Stimulated activated CD8-positive, alpha-beta memory T cell treated with anti-CD3 and anti-CD28 coated beads, Interleukin-4, amount 100 ng/mL, for 1 hour (primary cell): Measurements from ENCODE around the gene F2R.
"Not testable (repeated sequence)": the region's sequence is repeated elsewhere in the genome, so short reads cannot be mapped to it uniquely, and the experiment has no call there.

Experiments used
- DNase-seq, 2 donors: peaks; one replicate each; pipeline ENCODE4 v3.0.0-alpha.2; 2020; ENCODE audit warnings: low read depth in 2 of 2, low spot score in 1 of 2

F2R gene

DNA sequence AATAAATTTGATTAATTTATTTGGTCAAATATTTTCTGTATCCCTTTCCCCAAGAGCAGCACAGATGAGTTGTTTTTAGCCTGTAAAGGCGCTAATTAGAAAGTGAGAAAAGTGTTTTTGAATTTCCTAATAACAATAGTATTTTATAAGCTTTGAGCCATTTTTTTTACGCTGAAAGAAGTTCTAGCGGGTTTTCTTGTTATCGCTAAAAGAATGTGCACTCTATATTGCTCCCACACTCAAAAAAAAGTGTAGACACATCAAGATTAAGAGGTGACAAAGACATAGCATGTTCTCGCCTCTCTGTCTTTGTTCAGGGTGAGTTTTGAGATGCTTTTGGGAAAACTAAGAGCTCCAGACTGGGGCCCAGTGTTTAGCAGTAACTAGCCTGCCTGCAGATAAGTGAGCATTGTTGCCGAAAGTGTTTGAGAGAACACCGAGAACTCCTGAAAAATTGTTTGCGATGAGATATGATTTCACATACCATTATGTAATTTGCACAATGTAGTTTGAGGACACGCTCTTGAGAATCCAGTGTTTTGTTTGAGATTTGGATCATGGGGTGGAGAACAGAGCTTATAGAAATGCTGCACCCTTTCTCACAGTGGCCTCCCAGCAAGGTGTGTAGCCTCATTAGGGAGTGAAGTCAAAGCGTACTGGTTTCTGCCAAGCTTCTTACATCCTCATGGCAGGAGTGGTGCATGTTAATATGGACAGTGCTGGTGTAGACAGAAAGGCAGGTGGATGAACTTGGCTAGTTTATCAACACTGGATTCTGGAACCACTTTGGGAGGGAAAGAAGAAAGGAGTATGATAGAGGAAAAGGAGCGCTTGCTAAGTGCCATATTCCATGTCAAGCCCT is 1.5 kb downstream of the F2R start:
- no peak for DNase-seq

DNA sequence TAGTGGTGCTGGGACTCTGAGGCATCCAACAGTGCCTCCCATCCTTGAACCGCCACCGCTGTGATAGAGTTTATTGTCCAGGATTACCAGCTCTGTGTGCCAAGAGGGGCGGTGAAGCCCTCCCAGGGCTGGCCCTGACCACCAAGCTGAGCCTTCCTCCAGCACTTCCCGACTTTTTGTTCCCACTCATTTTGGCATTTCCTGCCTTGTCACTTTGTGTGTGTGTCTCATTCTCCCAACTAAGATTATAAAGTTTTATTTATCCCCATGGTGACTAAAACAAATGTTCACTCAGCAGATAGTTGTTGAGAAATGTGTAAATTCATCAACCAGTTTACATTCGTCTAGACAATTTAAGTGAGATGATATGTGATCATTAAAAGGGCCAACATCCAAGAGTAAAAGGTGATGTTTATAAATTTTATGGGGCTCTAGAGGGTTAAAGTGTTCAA is 2.5 kb downstream of the F2R start:
- no peak for DNase-seq

DNA sequence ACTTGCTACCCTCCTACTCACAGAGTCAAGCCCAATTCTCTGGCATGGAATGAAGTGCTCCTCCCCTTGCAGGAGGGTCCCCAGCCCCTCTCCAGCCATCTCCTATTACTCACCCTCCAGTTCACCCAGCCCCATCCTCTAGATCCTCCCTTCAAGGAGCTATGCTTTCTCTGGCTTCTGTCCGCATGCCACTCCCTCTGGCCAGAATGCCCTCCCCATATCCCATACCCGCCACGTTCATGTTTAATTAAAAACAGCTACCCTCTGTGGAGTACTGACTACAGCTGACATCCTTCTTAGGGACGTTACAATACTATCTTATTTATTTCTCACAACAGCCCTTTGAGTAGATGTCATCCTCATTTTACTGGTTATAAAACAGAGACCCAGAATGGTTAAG is 3.0 kb downstream of the F2R start:
- DNase-seq: no peak

DNA sequence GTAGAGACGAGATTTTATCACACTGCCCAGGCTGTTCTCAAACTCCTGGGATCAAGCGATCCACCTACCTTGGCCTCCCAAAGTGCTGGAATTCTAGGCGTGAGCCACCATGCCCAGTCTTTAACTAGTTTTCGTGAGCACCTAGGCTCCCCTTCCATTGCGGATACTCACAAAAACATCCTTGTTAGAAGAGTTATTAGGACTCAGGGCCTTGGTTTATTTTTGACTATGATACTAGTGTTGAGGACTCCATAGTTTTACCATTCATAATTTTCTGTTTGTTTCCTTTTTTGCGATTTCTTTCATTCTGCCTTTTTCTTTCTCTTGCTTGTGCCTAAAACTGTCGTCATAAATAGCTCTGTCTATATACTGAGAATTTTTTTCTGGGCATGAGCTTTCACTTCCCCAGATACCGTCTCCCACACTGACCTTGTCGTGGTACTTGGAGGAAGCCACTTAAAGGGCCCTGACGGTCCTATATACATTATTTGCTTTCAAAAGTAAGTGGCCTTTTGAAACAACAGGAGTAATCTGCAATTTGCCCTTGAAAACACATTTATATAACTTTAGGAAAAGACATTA is 5.2 kb downstream of the F2R start:
- no peak for DNase-seq

DNA sequence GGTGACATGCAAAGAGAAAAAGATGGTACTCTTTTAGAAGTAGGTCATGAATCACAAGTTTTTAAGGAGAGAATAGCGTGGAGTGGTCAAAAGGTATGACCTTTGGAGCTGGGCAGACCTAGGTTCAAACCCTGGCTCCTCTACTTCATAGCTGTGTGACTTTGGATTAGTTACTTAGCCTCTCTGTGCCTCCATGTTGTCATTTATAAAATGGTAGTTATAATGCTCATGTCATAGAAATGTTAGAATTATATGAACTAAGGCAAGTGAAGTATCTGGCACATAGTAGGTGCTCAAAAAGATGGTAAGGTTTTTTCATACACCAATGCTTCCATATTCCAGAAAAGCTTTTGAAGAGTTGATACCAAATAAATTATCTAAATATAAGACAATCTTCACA is 7.3 kb downstream of the F2R start:
- no peak for DNase-seq

DNA sequence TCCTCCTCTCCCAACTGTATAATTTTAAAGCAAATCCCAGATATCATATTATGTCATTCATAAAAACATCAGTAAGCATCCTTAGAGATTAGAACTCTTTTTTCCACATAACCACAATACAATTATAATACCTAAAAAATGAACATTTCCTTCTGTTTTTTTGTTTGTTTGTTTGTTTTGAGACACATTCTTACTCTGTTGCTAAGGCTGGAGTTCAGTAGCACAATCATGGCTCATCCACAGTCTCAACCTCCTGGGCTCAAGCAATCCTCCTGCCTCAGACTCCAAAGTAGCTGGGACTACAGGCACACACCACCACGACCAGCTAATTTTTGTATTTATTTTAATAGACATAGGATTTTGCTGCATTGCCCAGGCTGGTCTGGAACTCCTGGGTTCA is 8.0 kb downstream of the F2R start:
- no peak for DNase-seq

DNA sequence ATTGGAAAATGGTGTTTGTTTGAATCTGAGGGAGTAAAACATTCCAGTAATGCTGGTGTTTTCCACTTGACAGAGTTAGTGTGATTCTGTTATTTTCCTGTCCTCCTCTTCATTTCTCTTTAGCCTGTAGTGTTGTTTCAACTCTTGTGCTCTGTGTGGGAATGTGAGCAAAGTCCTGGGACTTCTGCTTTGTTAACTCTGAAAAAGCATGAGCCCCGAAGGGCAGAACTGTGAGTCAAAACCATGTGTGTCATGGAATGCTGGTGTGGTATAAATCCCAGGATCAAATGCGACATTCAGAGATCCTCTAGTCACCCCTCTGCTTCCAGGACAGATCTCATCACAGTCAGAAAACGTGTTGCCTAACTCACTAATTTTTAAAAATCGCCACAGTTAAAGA is 8.9 kb downstream of the F2R start:
- DNase-seq: no peak

DNA sequence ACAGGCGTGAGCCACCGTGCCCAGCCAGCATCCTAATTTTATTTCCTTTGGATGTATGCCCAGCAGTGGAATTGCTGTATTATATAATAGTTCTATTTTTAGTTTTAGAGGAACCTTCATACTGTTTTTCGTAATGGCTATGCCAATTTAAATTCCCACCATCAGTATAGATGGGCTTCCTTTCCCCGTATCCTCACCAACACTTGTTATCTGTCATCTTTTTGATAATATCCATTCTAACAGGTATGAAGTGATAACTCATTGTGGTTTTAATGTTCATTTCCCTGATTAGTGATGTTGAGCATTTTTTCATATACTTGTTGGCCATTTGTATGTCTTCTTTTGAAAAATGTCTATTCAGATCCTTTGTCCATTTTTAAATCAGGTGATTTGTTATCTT is 13.0 kb downstream of the F2R start:
- DNase-seq: no peak

DNA sequence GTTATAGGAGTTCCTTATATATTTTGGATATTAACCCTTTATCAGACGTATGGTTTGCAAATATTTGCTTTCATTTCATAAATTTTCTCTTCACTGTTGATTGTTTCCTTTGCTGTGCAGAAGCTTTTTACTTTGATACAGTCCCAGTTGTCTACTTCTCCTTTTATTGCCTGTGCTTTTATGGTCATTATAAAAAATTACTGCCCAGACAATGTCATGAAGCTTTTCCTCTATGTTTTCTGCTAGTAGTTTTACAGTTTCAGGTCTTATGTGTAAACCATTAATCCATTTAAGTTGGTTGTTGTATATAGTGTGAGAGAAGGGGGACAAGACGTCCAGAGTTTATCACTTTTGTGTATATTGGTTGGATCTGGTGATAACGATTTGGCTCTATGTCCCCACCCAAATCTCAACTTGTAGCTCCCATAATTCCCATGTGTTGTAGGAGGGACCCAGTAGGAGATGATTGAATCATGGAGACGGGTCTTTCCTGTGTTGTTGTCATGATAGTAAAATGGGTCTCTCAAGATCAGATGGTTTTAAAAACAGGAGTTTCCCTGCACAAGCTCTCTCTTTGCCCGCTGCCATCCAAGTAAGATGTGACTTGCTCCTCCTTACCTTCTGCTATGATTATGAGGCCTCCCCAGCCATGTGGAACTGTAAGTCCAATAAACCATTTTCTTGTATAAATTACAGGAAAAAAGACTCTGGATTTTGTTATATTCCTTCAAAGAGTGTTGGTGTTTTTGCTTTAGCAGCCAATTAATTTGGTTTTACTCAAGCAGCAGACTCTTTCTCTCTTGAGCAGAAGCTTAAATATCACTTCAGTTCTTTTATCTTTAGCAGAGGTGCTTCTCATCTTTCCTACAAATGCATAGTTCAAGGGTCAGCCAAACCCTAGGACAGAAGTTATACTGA is 13.7 kb downstream of the F2R start:
- no peak for DNase-seq

DNA sequence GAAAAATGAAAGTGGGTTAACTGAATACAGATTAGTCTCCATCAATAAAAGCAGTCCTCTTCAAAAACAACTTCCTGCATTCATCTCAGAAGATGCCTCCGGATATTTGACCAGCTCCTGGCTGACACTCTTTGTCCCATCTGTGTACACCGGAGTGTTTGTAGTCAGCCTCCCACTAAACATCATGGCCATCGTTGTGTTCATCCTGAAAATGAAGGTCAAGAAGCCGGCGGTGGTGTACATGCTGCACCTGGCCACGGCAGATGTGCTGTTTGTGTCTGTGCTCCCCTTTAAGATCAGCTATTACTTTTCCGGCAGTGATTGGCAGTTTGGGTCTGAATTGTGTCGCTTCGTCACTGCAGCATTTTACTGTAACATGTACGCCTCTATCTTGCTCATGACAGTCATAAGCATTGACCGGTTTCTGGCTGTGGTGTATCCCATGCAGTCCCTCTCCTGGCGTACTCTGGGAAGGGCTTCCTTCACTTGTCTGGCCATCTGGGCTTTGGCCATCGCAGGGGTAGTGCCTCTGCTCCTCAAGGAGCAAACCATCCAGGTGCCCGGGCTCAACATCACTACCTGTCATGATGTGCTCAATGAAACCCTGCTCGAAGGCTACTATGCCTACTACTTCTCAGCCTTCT is 16.6 kb downstream of the F2R start:
- DNase-seq: no peak

DNA sequence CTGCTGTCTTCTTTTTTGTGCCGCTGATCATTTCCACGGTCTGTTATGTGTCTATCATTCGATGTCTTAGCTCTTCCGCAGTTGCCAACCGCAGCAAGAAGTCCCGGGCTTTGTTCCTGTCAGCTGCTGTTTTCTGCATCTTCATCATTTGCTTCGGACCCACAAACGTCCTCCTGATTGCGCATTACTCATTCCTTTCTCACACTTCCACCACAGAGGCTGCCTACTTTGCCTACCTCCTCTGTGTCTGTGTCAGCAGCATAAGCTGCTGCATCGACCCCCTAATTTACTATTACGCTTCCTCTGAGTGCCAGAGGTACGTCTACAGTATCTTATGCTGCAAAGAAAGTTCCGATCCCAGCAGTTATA is 17.1 kb downstream of the F2R start:
- no peak for DNase-seq

DNA sequence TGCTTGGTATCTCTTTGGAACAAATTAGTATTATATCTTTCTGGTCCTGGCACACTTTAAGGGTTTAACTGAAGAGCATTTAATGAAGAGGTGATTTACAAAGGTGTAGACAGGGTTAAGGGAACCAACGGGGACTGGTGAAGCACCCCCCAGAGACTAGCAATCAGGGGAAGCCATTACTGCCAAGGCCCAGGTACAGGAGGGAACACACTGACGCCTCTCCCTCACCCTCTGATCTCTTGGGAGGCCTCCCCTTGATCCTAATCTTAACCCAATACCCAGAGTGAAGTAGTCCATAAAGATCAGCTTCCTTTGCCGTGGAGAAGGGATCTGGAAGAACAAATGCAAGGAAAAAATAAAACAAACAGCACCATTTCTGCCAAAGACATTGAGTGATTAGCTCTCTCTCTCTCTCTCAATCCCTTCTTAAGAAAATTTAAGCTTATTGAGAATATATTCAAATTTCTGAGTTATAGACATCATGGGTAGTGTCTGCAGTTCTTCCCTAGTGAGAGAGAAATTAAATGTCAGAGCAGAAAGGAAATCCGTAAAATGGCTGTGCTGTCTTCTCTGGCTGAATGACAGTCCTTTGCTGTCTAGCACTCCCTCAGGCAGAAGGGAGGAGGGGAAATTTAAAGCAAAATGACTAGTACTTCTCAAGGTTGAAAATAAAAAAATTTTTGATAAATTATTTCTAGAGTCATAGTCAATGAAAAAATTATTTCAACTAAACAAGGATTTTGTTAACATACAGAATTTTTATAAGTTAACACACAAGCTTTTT is 20.0 kb downstream of the F2R start:
- no peak for DNase-seq

DNA sequence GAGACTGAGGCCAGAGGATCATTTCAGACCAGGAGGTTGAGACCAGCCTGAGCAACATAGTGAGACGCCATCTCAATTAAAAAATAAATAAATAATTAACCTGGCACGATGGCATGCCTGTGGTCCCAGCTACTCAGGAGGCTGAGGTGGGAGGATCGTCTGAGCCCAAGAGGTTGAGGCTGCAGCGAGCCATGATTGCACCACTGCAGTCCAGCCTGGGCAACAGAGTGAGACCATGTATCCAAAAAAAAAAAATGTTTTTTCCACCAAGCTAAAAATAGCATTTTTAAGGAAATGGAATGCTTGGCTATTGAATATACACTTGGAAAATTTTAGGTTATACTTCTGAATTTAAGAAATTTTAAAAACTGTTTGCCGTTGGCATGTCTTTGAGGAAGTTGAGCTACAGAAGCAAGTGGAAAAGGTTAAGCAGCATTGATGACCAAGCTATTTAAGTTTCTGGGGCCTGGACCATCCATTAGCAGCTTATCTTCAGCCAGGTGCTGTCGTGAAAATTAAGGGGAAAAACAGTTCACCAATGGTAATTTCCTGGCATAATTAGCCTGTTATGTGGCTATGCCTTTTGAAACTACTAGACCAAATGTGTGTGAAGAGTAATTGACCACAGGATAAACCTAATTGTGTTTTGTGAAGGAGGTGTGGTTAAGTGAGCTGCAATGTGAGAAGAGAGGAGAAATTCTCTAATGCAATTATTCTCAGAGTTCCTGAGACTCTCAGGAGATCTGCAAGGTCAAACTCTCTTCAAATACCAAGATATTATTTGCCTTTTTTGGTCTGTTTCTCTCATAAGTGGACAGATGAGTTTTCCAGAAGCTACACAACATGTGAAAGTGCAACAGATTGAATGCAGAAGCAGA is 21.0 kb downstream of the F2R start:
- no peak for DNase-seq

DNA sequence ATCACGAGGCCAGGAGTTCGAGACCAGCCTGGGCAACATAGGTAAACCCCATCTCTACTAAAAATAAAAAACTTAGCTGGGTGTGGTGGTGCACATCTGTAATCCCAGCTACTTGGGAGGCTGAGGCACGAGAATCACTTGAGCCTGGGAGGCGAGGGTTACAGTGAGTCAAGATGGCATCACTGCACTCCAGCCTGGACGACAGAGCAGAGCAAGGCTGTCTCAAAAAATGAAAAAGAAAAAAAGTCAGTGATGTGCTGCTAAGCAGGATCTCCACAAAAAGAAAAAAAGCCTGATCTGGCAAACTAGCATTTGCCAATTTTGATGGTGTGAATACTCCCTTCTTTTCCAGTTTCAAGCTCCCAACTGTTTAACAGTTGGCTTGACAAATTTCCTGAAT is 21.9 kb downstream of the F2R start:
- no peak for DNase-seq

DNA sequence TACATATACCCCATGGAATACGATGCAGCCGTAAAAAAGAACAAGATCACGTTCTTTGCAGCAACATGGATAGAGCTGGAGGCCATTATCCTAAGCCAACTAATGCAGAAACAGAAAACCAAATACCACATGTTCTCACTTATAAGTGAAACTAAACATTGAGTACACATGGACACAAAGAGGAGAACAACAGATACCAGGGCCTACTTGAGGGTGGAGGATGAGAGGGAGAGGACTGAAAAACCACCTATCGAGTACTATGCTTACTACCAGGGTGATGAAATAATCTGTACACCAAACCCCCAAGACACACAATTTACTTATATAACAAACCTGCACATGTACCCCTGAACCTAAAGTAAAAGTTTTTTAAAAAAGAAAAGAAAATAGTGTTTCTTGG is 25.6 kb downstream of the F2R start:
- not testable (repeated sequence) for DNase-seq

DNA sequence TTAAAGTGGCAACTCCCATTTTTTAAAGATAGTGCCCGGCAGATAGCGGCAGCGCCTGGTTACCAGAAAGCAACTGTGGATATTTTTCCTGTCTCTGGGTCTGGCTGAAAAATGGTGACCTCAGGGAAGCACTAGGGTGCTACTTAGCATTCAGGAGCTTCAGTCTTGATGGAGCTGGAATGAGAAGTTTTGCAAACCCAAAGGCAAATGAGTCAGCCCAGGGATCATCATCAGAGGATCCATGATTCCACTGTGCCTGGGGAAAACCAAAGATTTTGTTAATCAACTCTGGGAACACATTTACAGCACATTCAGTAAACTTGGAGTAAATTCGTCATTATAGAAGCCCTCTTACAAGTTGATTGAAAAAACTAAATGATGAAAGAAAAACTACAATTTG is 26.7 kb downstream of the F2R start:
- no peak for DNase-seq

DNA sequence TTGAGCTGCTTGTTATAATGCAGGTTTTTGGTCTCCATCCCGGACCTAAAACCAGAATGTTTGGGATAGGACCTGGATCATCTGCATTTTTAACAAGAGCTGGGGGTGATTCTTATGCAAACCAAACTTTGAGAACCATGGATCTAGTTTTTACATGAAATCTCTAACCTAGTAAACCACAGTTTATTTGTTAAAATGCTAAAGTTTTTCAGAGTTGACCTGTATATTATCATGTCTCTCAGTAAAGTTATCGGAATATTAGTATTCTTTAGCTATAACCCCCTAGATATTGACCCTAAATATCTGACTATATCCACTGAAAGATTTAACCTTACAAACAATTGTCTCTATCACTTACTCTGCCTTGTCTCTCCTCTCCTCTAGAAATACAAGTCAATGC is 28.7 kb downstream of the F2R start:
- no peak for DNase-seq

DNA sequence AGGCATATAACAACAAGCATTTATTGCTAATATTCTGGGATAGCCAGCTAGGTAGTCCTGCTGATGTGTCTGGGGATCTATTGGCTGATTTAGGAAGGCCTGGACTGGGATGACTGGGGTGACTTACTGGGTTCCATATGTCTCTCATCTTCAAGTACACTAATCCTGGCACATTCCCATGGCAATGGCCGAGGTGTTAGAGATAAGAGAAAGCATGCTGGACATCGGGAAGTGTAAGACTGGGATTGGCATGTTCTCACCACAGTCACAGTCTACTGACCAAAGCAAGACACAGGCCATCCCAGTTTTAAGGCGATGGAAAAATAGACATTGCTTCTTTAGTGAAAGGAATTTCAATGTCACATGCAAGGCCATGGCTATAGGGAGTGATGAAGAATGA is 29.7 kb downstream of the F2R start:
- no peak for DNase-seq

DNA sequence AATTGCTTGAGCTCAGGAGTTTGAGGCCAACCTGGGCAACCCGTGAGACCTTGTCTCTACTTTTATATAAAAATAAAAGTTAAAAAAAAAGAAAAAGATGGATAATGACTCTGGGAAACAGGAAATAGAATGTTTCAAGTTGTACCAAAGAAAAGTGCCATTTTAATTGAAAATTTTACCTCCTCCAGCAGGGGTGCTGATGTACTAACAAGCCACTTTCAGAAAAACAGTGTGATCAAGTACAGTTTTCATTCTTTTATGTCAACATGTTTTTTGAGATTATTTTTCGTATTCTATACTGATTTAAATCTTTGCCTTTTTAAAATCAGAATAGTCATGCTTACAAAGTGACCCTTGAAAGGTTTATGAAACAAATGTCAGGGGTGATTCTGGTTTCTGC is 30.8 kb downstream of the F2R start:
- DNase-seq: no peak

DNA sequence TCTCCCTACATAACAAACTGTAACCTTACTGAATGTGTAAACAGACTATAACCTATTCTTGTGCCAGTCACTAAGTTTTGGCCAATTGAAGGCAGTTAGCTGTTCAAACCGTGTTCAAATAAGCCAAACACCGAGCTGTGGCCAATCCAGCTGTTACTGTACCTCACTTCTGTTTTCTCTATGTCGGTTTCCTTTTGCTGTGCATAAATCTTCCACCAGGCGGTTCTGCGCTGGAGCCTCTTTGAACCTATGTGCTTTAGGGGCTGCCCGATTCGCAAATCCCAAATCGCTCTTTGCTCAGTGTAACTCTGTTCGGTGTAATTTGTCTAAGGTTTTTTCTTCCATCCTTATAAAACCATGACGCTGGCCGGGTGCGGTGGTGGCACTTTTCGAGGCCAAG is 31.8 kb downstream of the F2R start:
- DNase-seq: no peak
